ENCODE measurements around the gene CD101. TPM values are rescaled to one million over a fixed set of nuclear protein-coding genes. Genes with fewer than 3 reads are reported as not detected.

Gene CD101
- total RNA-seq, 1 experiment from 2014 or later: 1.7 TPM

- H3K36me3 ChIP-seq (ENCODE audit: insufficient read depth, low read length, poor library complexity, severe bottlenecking): no peaks in the 10 kb centered on the region
- BruUV-seq (replicated peaks): no TSS peak
- H3K4me1 ChIP-seq (ENCODE audit: insufficient read depth, low read length, poor library complexity, severe bottlenecking): no peaks in the 10 kb centered on the region
- no peaks in the 10 kb centered on the region for H3K27me3 ChIP-seq (replicated peaks; ENCODE audit: insufficient read depth, low read depth, low read length, poor library complexity)
- ChIA-PET POLR2A (ENCODE audit: low non-redundant PET) (no interaction called here), CTCF (no interaction called here)
- no peaks in the 10 kb centered on the region for H3K9me3 ChIP-seq (ENCODE audit: low read depth, low read length, poor library complexity, severe bottlenecking)
- no peak overlapping the region for H3K4me3 ChIP-seq (ENCODE audit: low read depth, low read length, poor library complexity, severe bottlenecking)
- no peak overlapping the region for H3K27ac ChIP-seq (ENCODE audit: low read depth, low read length, poor library complexity, severe bottlenecking)
- intact Hi-C loops (cut with micrococcal nuclease; ENCODE audit: unreplicated experiment): no loop called here
- DNase-seq (ENCODE audit: low spot score): no peak
- no peak for TF ChIP-seq EZH2 (IDR thresholded peaks at IDR 0.05; ENCODE audit: borderline replicate concordance, low read depth, low read length, poor library complexity, severe bottlenecking)
- no peak for TF ChIP-seq CTCF (conservative IDR thresholded peaks at IDR 0.05; ENCODE audit: low read depth, low read length)
These were observed 20.6 kb downstream of the CD101 start for GRCh38 chr1:117022114-117022513.

- no TSS peak for BruUV-seq (replicated peaks)
- Histone ChIP-seq H3K9me3 (ENCODE audit: low read depth, low read length, poor library complexity, severe bottlenecking) (no peaks in the 10 kb centered on the region), H3K27me3 (replicated peaks; ENCODE audit: insufficient read depth, low read depth, low read length, poor library complexity) (no peaks in the 10 kb centered on the region), H3K27ac (ENCODE audit: low read depth, low read length, poor library complexity, severe bottlenecking) (no peak overlapping the region), H3K36me3 (ENCODE audit: insufficient read depth, low read length, poor library complexity, severe bottlenecking) (no peaks in the 10 kb centered on the region), H3K4me3 (ENCODE audit: low read depth, low read length, poor library complexity, severe bottlenecking) (no peak overlapping the region), H3K4me1 (ENCODE audit: insufficient read depth, low read length, poor library complexity, severe bottlenecking) (no peaks in the 10 kb centered on the region)
- TF ChIP-seq EZH2 (IDR thresholded peaks at IDR 0.05; ENCODE audit: borderline replicate concordance, low read depth, low read length, poor library complexity, severe bottlenecking) (no peak), CTCF (conservative IDR thresholded peaks at IDR 0.05; ENCODE audit: low read depth, low read length) (no peak)
- ChIA-PET CTCF (no interaction called here), POLR2A (ENCODE audit: low non-redundant PET) (no interaction called here)
- no peak for DNase-seq (ENCODE audit: low spot score)
- intact Hi-C loops (cut with micrococcal nuclease; ENCODE audit: unreplicated experiment): no loop called here
These were observed 24.0 kb downstream of the CD101 start for GRCh38 chr1:117025568-117025967.

- H3K27ac ChIP-seq (ENCODE audit: low read depth, low read length, poor library complexity, severe bottlenecking): no peak overlapping the region
- no peaks in the 10 kb centered on the region for H3K27me3 ChIP-seq (replicated peaks; ENCODE audit: insufficient read depth, low read depth, low read length, poor library complexity)
- H3K9me3 ChIP-seq (ENCODE audit: low read depth, low read length, poor library complexity, severe bottlenecking): no peaks in the 10 kb centered on the region
- no peaks in the 10 kb centered on the region for H3K36me3 ChIP-seq (ENCODE audit: insufficient read depth, low read length, poor library complexity, severe bottlenecking)
- DNase-seq (ENCODE audit: low spot score): no peak
- no peaks in the 10 kb centered on the region for H3K4me1 ChIP-seq (ENCODE audit: insufficient read depth, low read length, poor library complexity, severe bottlenecking)
- POLR2A ChIA-PET (ENCODE audit: low non-redundant PET): no interaction called here
- intact Hi-C loops (cut with micrococcal nuclease; ENCODE audit: unreplicated experiment): no loop called here
- CTCF ChIA-PET: no interaction called here
- TF ChIP-seq EZH2 (IDR thresholded peaks at IDR 0.05; ENCODE audit: borderline replicate concordance, low read depth, low read length, poor library complexity, severe bottlenecking): no peak
- TF ChIP-seq CTCF (conservative IDR thresholded peaks at IDR 0.05; ENCODE audit: low read depth, low read length): no peak
- no TSS peak for BruUV-seq (replicated peaks)
- H3K4me3 ChIP-seq (ENCODE audit: low read depth, low read length, poor library complexity, severe bottlenecking): no peak overlapping the region
These were observed 24.8 kb downstream of the CD101 start for GRCh38 chr1:117026361-117026760.

All from A673 (cell line).